HUES48 (cell line): ENCODE data around the gene TEDC1.

ENCODE experiments used
- H3K27ac ChIP-seq: one replicate; pipeline ENCODE4 v1.7.0; 2013; ENCODE audit warnings: low read depth, low read length, inconsistent platforms
- H3K27me3 ChIP-seq: 2 replicates; pipeline ENCODE4 v1.6.1; 2013; ENCODE audit warnings: mild to moderate bottlenecking, low read length; ENCODE audit not compliant: control insufficient read depth, insufficient read depth
- H3K36me3 ChIP-seq: 2 replicates; pipeline ENCODE4 v1.6.1; 2013; ENCODE audit warnings: low read length; ENCODE audit not compliant: control insufficient read depth, insufficient read depth
- H3K4me1 ChIP-seq: 2 replicates; pipeline ENCODE4 v1.6.1; 2013; ENCODE audit warnings: mild to moderate bottlenecking, low read length; ENCODE audit not compliant: control insufficient read depth, insufficient read depth
- H3K4me3 ChIP-seq: 2 replicates; pipeline ENCODE4 v1.5.1; 2013; ENCODE audit warnings: mild to moderate bottlenecking, low read depth, low read length
- H3K9ac ChIP-seq: 2 replicates; pipeline ENCODE4 v1.6.1; 2013; ENCODE audit warnings: mild to moderate bottlenecking, low read depth, low read length, moderate library complexity
- H3K9me3 ChIP-seq: 2 replicates; pipeline ENCODE4 v1.6.1; 2013; ENCODE audit warnings: low read length; ENCODE audit not compliant: control insufficient read depth, insufficient read depth

Gene TEDC1

DNA sequence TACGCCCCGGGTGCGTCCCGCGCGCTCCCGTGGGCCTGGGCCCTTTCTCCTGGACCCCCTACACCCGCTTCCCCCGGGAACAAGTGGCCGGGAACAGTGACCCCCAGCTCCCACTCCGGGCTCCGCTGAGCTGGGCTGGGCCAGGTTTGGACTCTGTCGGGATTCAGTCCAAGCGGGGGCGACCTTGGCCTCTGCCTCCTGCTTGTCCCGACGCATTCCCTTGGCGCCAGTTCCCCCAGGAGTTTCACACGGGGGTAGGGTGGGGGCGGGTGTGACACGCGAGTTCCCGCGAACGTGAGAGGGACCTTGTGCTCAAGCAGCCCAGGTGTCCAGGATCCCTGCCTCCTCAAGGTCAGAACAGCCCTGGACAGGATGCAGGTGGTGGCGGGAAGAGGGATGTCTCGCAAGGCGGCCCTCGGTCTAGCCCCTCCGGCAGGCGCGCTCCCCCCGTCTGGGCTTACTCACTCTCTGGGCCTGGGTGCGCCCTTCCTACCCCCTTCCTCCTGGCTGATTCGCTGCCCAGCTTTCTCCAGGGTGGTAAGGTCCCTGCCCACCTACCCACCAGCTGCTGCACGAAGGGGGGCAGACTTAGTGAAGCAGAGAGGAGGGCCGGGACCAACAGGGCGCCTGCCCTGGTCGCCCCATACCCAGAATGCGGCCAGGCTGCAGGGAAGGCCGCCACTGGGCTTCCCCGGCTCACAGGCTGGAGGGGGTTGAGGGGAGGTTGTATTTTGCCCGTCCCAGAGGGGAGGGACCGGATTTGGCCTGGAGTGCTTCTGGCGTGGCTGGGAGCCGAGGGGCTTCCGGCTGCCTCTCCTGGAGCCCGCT lies 15.6 kb upstream of the TEDC1 start:
- Histone ChIP-seq H3K27me3 (peaks cover 57% of the 10 kb centered on the region), H3K4me1 (peaks cover 15% of the 10 kb centered on the region), H3K27ac (no peak overlapping the region), H3K9ac (no peak overlapping the region), H3K4me3 (peak overlapping the region; percentile 64), H3K9me3 (no peaks in the 10 kb centered on the region), H3K36me3 (peaks cover 3% of the 10 kb centered on the region; the same call in 1 of the 2 replicates)

DNA sequence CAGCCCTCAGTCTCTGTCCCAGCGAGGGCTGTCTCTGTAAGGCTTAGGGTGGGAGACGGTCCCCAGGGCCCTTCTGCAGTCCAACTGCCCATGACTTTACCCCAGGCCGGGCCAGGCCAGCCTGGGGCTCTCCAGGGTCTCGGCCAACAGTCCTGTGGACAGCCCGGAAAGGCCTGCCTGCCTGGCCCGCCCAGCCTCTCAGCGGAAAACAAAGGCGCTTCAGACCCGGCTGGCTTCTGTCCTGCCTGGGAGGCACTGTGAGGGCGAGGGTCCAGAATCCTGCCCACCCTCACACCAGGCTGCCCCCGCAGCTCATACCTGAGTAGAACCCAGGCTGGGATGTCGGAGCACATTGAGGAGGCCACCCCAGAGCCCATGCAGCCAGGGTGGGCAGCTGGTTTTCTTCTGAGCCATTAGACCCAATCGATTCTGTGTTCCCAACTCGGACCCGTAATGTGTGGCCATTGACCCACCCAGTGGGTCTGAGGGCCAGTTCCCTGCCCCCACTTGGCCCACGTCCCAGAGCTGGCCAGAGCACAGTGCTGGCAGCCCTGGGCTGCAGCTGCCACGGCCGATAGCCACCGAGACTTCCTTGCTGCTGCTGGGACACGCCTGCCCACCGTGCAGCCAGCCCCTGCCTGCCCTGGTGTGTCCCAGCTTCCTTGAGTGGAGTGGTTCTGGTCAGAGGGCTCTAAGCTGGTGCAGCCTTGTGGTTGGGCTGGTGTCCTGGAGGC lies 14.8 kb upstream of the TEDC1 start:
- no peak overlapping the region for H3K9ac ChIP-seq
- no peaks in the 10 kb centered on the region for H3K9me3 ChIP-seq
- H3K4me3 ChIP-seq: peak overlapping the region; percentile 64; the same call in 1 of the 2 replicates
- peaks cover 16% of the 10 kb centered on the region for H3K4me1 ChIP-seq
- peaks cover 65% of the 10 kb centered on the region for H3K27me3 ChIP-seq
- H3K27ac ChIP-seq: no peak overlapping the region
- H3K36me3 ChIP-seq: no peaks in the 10 kb centered on the region

DNA sequence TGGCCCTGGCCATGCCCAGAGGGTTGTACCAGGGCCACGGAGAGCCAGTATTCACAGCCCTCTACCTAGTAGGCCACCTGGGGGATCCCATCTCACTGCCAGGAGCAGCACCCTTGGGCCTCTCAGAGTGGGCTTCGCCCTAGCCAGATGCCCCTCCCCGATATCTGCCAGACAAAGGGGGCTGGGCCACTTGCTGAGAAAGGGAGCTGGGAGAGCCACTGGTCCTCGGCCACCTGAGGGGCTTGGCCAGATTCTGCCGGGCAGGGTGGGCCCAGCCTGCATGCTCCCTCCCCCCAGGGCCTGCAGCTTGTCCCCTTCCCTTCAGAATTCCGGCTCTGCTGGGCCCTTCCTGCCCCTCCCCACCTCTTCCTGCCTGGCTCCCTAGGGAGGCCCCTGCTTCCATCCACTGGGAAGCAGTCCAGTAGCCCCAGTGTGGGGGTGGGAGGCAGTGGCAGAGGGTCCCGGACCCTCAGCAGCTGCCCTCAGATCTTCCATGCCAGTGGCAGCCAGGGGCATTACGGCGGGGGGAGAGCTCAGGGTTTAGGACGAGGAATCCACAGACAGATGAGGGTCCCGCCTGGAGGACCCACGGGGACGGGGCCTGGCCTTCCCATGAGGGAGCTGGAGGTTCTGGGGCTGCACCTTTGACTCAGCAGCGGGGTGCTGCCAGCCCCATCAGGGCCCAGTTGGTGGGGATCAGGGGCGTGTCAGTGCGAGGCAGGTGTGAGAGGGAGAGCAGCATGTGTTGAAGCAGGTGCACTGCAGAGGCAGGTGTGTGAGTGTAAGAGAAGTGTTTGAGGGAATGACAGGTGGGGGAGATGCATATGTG lies 14.0 kb upstream of the TEDC1 start:
- Histone ChIP-seq H3K9ac (no peak overlapping the region), H3K4me1 (peaks cover 19% of the 10 kb centered on the region), H3K27ac (no peak overlapping the region), H3K27me3 (peaks cover 71% of the 10 kb centered on the region), H3K36me3 (no peaks in the 10 kb centered on the region), H3K9me3 (no peaks in the 10 kb centered on the region), H3K4me3 (no peak overlapping the region)

DNA sequence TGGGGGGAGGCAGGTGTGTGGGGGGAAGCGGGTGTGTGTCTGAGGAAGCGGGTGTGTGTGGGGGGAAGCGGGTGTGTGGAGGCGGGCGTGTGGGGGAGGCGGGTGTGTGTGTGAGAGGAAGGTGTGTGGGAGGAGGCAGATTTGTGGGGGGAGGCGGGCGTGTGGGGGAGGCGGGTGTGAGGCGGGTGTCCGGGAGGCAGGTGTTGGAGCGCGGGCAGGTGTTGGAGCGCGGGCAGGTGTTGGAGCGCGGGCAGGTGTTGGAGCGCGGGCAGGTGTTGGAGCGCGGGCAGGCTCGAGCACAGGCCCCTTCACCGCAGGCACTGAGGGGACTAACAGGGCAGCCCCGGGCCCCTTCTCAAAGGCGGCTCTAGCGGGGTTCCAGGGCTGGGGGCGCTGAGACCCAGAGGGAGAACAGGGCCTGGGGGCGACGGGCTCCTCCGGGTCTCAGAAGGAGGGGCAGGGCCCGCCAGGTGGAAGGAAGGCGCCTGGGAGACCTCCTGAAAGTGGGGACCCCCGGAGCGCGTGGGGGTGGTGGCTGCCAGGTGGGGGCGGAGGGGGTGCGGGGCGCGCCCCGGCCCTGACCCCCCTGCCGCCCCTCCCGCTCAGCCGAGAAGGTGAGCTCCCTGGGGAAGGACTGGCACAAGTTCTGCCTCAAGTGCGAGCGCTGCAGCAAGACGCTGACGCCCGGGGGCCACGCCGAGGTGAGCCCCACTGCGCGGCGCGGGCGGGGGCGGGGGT lies 13.2 kb upstream of the TEDC1 start:
- Histone ChIP-seq H3K4me1 (peaks cover 23% of the 10 kb centered on the region), H3K4me3 (no peak overlapping the region), H3K27me3 (peaks cover 79% of the 10 kb centered on the region), H3K36me3 (no peaks in the 10 kb centered on the region), H3K9ac (no peak overlapping the region), H3K9me3 (no peaks in the 10 kb centered on the region), H3K27ac (no peak overlapping the region)

DNA sequence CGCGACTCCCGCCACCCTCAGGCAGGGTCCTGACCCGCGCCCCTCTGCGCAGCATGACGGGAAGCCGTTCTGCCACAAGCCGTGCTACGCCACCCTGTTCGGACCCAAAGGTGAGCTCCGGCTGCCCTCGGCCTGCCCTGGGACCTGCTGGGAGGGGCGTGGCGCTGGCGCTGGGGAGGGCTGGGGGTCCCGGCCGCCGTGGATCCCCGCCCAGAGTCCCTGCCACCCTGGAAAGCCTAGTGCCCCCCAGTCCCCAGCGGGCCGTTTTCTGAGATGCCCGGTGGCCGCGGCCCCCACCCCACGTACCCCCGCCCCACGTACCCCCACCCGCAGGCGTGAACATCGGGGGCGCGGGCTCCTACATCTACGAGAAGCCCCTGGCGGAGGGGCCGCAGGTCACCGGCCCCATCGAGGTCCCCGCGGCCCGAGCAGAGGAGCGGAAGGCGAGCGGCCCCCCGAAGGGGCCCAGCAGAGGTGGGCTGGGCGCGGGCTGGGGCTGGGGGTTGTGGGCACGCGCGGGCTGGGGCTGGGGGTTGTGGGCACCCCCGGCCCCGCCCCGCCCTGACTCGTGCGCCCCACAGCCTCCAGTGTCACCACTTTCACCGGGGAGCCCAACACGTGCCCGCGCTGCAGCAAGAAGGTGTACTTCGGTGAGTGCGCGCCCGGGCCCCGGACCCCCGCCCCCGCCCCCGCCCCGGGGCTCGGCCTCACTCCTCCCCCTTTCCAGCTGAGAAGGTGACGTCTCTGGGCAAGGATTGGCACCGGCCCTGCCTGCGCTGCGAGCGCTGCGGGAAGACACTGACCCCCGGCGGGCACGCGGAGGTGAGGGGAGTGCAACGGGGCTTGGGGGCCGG lies 12.4 kb upstream of the TEDC1 start:
- Histone ChIP-seq H3K36me3 (no peaks in the 10 kb centered on the region), H3K9ac (no peak overlapping the region), H3K27ac (no peak overlapping the region), H3K9me3 (no peaks in the 10 kb centered on the region), H3K4me3 (no peak overlapping the region), H3K27me3 (peaks cover 82% of the 10 kb centered on the region), H3K4me1 (peaks cover 23% of the 10 kb centered on the region)

DNA sequence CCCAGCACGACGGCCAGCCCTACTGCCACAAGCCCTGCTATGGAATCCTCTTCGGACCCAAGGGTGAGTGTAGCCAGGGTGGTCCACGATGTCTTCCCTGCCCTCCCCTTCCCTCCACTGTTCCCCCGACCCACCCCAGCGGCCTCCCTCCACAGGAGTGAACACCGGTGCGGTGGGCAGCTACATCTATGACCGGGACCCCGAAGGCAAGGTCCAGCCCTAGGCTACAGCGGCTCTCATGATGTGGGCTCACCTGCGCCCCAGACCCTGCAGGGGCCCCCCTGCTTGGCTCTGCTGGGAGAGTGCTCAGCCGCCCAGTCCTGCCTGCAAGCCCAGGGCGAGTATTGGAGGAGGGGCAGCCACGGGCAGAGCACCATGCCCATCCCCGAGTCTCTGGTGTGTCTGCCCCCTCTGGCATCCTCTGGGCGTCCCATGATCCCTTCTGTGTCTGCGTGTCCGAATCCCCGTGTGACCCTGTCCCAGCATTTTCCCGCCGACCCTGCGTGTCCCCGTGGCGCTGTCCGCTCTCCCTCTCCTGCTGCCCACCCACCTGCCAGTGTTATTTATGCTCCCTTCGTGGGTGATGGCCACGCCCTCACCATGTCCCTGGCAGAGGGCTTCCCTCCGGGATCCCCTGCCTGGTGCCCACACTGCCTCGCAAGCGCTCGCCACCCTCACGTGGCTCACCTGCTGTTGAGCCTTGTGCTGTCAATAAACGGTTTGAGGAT lies 11.5 kb upstream of the TEDC1 start:
- no peak overlapping the region for H3K27ac ChIP-seq
- H3K36me3 ChIP-seq: no peaks in the 10 kb centered on the region
- peaks cover 86% of the 10 kb centered on the region for H3K27me3 ChIP-seq
- H3K9ac ChIP-seq: no peak overlapping the region
- H3K4me3 ChIP-seq: no peak overlapping the region; the same call in 1 of the 2 replicates
- H3K4me1 ChIP-seq: peaks cover 23% of the 10 kb centered on the region
- H3K9me3 ChIP-seq: no peaks in the 10 kb centered on the region

DNA sequence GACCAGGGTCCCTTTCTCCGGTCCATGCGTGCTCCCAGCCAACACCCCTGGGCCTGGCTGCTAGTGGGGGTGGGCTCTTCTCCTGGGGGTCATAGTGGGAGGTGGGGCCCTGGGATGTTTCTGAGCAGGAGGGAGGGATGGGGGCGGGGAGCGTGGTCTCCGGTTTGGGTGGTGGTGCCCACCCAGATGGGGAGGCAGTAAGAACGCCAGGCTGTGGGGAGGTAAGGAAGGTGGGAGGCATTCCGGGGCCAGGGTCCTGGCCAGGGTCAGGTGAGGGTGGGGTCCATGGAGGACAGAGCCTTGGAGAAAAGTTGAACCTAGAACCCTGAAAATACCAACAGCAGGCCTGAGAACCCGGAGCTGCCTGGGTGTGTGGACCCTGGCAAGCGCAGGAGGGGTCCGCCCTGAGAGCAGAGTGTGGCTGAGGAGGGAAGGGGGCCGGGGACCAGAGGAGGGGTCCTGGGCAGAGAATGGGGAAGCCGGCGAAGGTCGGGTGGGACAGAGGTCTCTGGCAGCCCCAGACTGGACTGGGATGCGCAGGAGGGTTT lies 10.8 kb upstream of the TEDC1 start:
- H3K27me3 ChIP-seq: peaks cover 87% of the 10 kb centered on the region
- H3K27ac ChIP-seq: no peak overlapping the region
- no peaks in the 10 kb centered on the region for H3K9me3 ChIP-seq
- H3K4me1 ChIP-seq: peaks cover 22% of the 10 kb centered on the region
- no peaks in the 10 kb centered on the region for H3K36me3 ChIP-seq
- no peak overlapping the region for H3K4me3 ChIP-seq
- no peak overlapping the region for H3K9ac ChIP-seq

DNA sequence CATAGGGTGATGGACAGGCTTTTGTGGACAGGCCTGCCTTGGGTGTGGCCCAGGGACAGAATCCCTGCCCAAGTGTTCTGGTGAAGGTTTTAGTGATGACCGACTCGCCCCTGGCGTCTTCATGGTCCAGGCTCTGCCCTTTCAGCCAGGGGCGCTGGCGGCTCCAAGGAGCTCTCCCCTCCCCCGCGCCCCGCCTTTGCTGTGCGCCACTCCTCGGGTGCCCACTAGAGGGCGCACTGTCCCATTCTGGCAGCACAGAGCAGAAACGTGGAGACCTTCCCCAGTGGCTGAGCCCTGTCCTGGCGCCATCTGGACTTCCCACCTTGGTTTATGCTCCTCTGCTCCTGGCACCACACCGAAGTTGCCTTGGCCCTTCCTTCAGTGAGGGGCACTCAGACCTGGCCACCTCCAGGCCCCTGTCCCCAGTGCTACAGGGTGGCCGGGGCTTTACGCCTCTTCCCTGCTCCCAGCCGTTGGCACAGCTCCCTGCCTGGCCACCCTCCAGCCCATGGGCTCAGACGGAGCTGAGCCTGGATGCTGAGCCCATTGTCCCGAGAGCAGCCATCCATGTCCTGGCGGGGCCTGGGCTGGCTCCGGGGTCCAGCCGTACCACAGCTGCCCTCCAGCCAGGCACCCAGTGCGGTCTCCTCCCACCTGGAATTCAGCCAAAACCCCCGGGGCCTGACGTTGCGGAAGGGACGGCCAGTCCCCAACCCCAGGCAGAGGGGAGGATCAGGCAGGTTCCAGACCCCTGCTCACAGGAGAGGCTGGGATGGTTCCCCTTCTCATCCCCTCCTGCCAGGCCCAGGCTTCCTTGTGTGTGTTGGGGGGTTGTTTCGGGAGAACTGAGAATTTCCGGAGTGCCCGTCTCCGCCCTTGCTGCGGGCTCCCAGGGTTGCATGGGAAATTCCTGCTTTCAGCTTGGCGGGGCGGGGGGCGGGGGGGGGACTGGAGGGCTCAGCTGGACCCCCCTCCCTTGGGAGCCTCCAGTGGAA lies 9.9 kb upstream of the TEDC1 start:
- H3K4me1 ChIP-seq: peaks cover 15% of the 10 kb centered on the region
- peaks cover 87% of the 10 kb centered on the region for H3K27me3 ChIP-seq
- H3K9ac ChIP-seq: peak overlapping the region; percentile 27; the same call in 1 of the 2 replicates
- 0 out of 2 replicates have a peak overlapping the region, but pooled peaks have one; percentile 33 for H3K4me3 ChIP-seq
- H3K36me3 ChIP-seq: no peaks in the 10 kb centered on the region
- peak overlapping the region; percentile 21 for H3K27ac ChIP-seq
- H3K9me3 ChIP-seq: no peaks in the 10 kb centered on the region
